HepG2 (cell line): ENCODE results near the gene PPA1. TPM values are rescaled to one million over a fixed set of nuclear protein-coding genes. Genes with fewer than 3 reads are reported as not detected.

Experiments used
- ATAC-seq: fragments of 200-7000 bp; cut with Tn5 transposase; 3 replicates; pipeline ENCODE4 v1.9.1; 2020; ENCODE audit warnings: mild to moderate bottlenecking, moderate library complexity
- BruUV-seq: library from RNA; stranded (reverse); fragments of 400-500 nt; replicated peaks from 2 replicates; lab custom pipeline; 2021; lab: Mats Ljungman, UMichigan
- CTCF ChIA-PET: fragments of 300-600 bp; formaldehyde crosslinking; extraction: SDS; loops from one replicate; lab custom pipeline; 2021; ENCODE audit warnings: low total read pairs, inconsistent platforms, low intra/inter-chr PET ratio; lab: Yijun Ruan, JAX
- POLR2A ChIA-PET: fragments of 350-600 bp; sonication (Branson Sonifier 250); formaldehyde crosslinking; loops from one replicate; lab custom pipeline; 2020; ENCODE audit warnings: antibody characterized with exemption, inconsistent platforms; lab: Yijun Ruan, JAX
- DNase-seq: peaks from one replicate; pipeline ENCODE4 v3.0.0-alpha.2; 2015; ENCODE audit warnings: low spot score
- FAIRE-seq: peaks from 3 replicates; lab custom pipeline; 2011; peaks lifted over from hg19 to GRCh38; lab: Jason Lieb, UNC
- H2AFZ ChIP-seq: one replicate; pipeline ENCODE4 v1.6.1; 2011; ENCODE audit warnings: low read length, inconsistent platforms
- H3K27ac ChIP-seq: fragments of 300-600 bp; 3 replicates; pipeline ENCODE4 v1.8.0; 2011; ENCODE audit warnings: mixed run types, mild to moderate bottlenecking, mixed read lengths, low read length, inconsistent platforms; ENCODE audit not compliant: insufficient read depth; ENCODE audit errors: extremely low read length
- H3K27me3 ChIP-seq, 2 experiments: fragments of 200-600 bp in 1 of 2; 2 replicates in 1 of 2; 3 replicates in 1 of 2; pipeline versions ENCODE4 v1.6.0 to v1.8.0; 2011; ENCODE audit warnings: low read length in 2 of 2, mild to moderate bottlenecking in 2 of 2, moderate library complexity in 2 of 2, inconsistent platforms in 1 of 2; ENCODE audit not compliant: insufficient read depth in 2 of 2, control insufficient read depth in 1 of 2
- H3K36me3 ChIP-seq, 2 experiments: fragments of 200-600 bp in 1 of 2; replicated peaks in 1 of 2; 2 replicates in 1 of 2; 3 replicates in 1 of 2; pipeline versions ENCODE4 v1.5.1 to v1.8.0; 2011; ENCODE audit warnings: low read length in 2 of 2, inconsistent platforms in 1 of 2; ENCODE audit not compliant: insufficient read depth in 2 of 2, control insufficient read depth in 1 of 2
- H3K4me1 ChIP-seq: 2 replicates; pipeline ENCODE4 v1.5.1; 2012; ENCODE audit warnings: low read length, inconsistent platforms; ENCODE audit not compliant: insufficient read depth
- H3K4me2 ChIP-seq: 2 replicates; pipeline ENCODE4 v1.6.0; 2011; ENCODE audit warnings: low read depth, low read length, inconsistent platforms
- H3K4me3 ChIP-seq, 3 experiments: fragments of 200-600 bp in 1 of 3; sonication (generic), shearing (Covaris generic) in 1 of 3; replicated peaks in 1 of 3; 2 replicates each; pipeline ENCODE4 v1.5.1; 2011 to 2016; ENCODE audit warnings: low read length in 3 of 3, inconsistent platforms in 2 of 3, low read depth in 2 of 3, mild to moderate bottlenecking in 2 of 3, control low read depth in 1 of 3, mixed read lengths in 1 of 3; ENCODE audit not compliant: insufficient read depth in 1 of 3
- H3K79me2 ChIP-seq: one replicate; pipeline ENCODE4 v1.6.1; 2011; ENCODE audit warnings: low read length, inconsistent platforms; ENCODE audit not compliant: insufficient read depth
- H3K9ac ChIP-seq: 2 replicates; pipeline ENCODE4 v1.6.0; 2011; ENCODE audit warnings: mild to moderate bottlenecking, low read depth, low read length, inconsistent platforms; ENCODE audit not compliant: insufficient read depth
- H3K9me3 ChIP-seq: 2 replicates; pipeline ENCODE4 v1.5.1; 2012; ENCODE audit warnings: mild to moderate bottlenecking, low read length
- H4K20me1 ChIP-seq: 2 replicates; pipeline ENCODE4 v1.6.0; 2011; ENCODE audit warnings: inconsistent platforms, mild to moderate bottlenecking, low read length, moderate library complexity; ENCODE audit not compliant: insufficient read depth
- CC2D1A ChIP-seq: sonication (generic); formaldehyde crosslinking; IDR thresholded peaks from 2 replicates; pipeline ENCODE4 v1.8.1; 2023; ENCODE audit warnings: mild to moderate bottlenecking, missing genetic modification reagents
- CSRNP2 ChIP-seq: sonication (generic); formaldehyde crosslinking; conservative IDR thresholded peaks from 2 replicates; pipeline ENCODE4 v1.8.0; 2022; ENCODE audit warnings: low read depth, missing genetic modification reagents
- HMGXB3 ChIP-seq: sonication (generic); formaldehyde crosslinking; IDR thresholded peaks from 2 replicates; pipeline ENCODE4 v1.4.0; 2020; ENCODE audit warnings: missing genetic modification reagents, borderline replicate concordance
- NFIC ChIP-seq: IDR thresholded peaks from 2 replicates; pipeline ENCODE4 v1.6.1; 2012; ENCODE audit warnings: mild to moderate bottlenecking, low read length, inconsistent platforms
- ONECUT2 ChIP-seq: sonication (generic); formaldehyde crosslinking; IDR thresholded peaks from 2 replicates; pipeline ENCODE4 v1.4.0; 2020; ENCODE audit warnings: missing genetic modification reagents
- REPIN1 ChIP-seq: sonication (generic); formaldehyde crosslinking; IDR thresholded peaks from 2 replicates; pipeline ENCODE4 v1.8.0; 2022; ENCODE audit warnings: missing genetic modification reagents, low read depth, mild to moderate bottlenecking, borderline replicate concordance
- SATB2 ChIP-seq: sonication (generic); formaldehyde crosslinking; IDR thresholded peaks from 2 replicates; pipeline ENCODE4 v1.5.0; 2020; ENCODE audit warnings: missing genetic modification reagents
- ZNF329 ChIP-seq: sonication (generic); formaldehyde crosslinking; IDR thresholded peaks from 2 replicates; pipeline ENCODE4 v1.9.0; 2021; ENCODE audit warnings: low read depth, mild to moderate bottlenecking, missing genetic modification reagents
- ZNF496 ChIP-seq: sonication (generic); formaldehyde crosslinking; IDR thresholded peaks from 2 replicates; pipeline ENCODE4 v1.8.1; 2023; ENCODE audit warnings: mild to moderate bottlenecking, moderate library complexity, missing genetic modification reagents; ENCODE audit not compliant: insufficient replicate concordance
- WGBS: methylation state at CpG from one replicate; pipeline ENCODE4 v1.1.6; 2017; ENCODE audit warnings: low lambda C conversion rate; 5-methylcytosine and 5-hydroxymethylcytosine counted together
- in situ Hi-C: cut with HindIII; loops from 2 replicates; pipeline ENCODE4 v1.10.0; 2017; ENCODE audit warnings: low pct_unique_long_range_greater_than_20kb; ENCODE audit not compliant: extremely low pct_ligation_motif_present
- intact Hi-C: fragments of 100-400 bp; cut with micrococcal nuclease; formaldehyde crosslinking; loops from one replicate; pipeline ENCODE4 v1.10.0; 2022; ENCODE audit not compliant: unreplicated experiment
- polyA plus RNA-seq, 8 experiments: library from polyadenylated mRNA; depleted of rRNA in 3 of 8; stranded (reverse) in 7 of 8; unstranded in 1 of 8; fragments of >200 nt; fragmentation: Illumina TruSeq in 4 of 8; extraction: Trizol in 4 of 8; gene quantifications; 2 replicates each; pipeline versions ENCODE4 v1.2.1 to v1.2.3, GENCODE V29; 2011 to 2016; ENCODE audit warnings: low read depth in 4 of 8, missing spikeins in 1 of 8, mixed read lengths in 1 of 8; ENCODE audit not compliant: insufficient read depth in 1 of 8
- total RNA-seq, 5 experiments: library from RNA; depleted of rRNA; stranded (reverse); fragments of >200 nt; fragmentation: Illumina TruSeq; extraction: Trizol; gene quantifications; 2 replicates each; pipeline ENCODE4 v1.2.3, GENCODE V29; 2016; ENCODE audit warnings: low read depth in 1 of 5

Gene PPA1
- total and polyA plus RNA-seq, 2 of the 13 experiments (the other 11 are each of a cell fraction or from before 2014, with no cell fraction given): 136 to 250 TPM

DNA sequence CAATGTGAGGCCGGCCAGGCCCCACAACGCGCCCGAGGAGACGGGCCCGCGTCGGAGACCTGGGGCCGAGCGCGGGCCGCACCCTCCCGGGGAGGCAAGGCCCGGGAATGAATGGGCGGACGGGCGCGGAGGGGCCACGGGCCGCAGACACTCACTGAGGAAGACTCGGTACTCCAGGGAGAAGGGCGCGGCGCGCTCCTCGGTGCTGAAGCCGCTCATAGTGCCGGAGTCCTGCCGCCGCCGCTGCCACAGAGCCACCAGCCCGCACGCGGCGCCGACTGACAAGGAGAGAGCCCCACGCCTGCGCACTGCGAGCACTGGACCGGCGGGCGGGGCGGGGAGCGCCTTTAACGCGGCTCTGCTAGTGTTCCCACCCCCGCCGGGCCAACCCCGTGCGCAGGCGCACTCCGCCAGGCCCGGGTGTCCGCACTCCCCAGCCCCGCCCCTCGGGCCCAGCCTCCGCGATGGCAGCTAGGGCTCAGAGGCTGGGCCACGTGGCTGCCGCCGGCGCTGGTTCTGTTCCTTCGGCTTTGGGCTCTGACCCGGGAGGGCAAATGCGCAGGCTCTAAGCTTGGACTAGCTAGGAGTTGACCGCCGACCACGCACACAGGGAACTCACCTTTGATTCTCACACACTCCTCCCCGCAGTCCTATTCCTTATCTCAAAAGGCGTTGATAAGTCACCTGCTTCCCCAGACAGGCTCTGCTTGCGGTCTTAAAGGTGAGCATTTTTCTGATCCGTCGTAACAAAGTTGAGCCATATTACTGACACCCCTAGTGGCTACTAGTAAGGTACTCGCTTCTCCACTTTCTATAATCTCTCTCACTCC lies at the start of gene PPA1 (continued):
- TF ChIP-seq HMGXB3 (CRISPR knock-in tag) (0 out of 2 replicates have a peak, but pooled peaks have one; percentile 28), ONECUT2 (CRISPR knock-in tag) (no peak)
- TF ChIP-seq, all 625 proteins: peak for 252

DNA sequence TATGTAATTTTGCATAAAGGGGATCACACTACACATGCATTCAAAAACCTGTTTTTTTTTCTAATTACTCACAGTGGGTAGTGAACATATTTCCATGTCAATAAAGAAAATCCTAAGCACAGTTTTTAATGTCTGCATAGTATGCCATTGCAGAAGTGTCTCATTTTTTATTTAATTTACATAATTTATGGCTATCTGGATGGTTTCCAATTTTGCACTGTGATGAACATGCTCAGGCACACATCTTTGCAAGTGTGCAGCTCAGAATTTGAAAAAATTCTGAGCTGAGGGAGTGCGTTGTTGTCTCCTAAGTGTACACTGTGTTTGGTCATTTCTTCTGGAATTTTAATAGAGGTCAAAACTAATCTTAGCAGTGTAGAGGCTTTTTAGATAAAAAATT lies 48.4 kb upstream of the PPA1 start:
- DNase-seq (no peak), FAIRE-seq (no peak), ATAC-seq (no peak)
- H3K4me1 ChIP-seq: peaks cover 6% of the 10 kb centered on the region; the same call in 1 of the 2 replicates
- 35% methylated on average over 1 of the region's 1 CpG for WGBS
- TF ChIP-seq CC2D1A (CRISPR knock-in tag) (no peak), NFIC (no peak), SATB2 (CRISPR knock-in tag) (no peak), ZNF496 (CRISPR knock-in tag) (no peak), ZNF329 (CRISPR knock-in tag) (no peak), REPIN1 (no peak), CSRNP2 (CRISPR knock-in tag) (no peak)
- no TSS peak for BruUV-seq
- no peak overlapping the region for H3K4me3 ChIP-seq
- H3K79me2 ChIP-seq: no peaks in the 10 kb centered on the region
- CTCF ChIA-PET: no interaction called here
- intact Hi-C loops (loop anchor here (5.0 kb wide), 1 partner anchor 81 kb away; no protein-coding TSS in a partner anchor), in situ Hi-C loops (no loop called here)
- no peak overlapping the region for H3K9ac ChIP-seq
- POLR2A ChIA-PET: no interaction called here
- H3K27me3 ChIP-seq: peaks cover 3 to 52% of the 10 kb centered on the region in 2 experiments; a peak in 4 of 5 replicates
- H3K9me3 ChIP-seq: no peaks in the 10 kb centered on the region
- H3K27ac ChIP-seq: no peak overlapping the region
- no peaks in the 10 kb centered on the region for H3K36me3 ChIP-seq
- H3K4me2 ChIP-seq: no peak overlapping the region
- H2AFZ ChIP-seq: no peak overlapping the region
- no peaks in the 10 kb centered on the region for H4K20me1 ChIP-seq
